A673 (cell line): Measurements from ENCODE around the gene DPPA5. TPM values are rescaled to one million over a fixed set of nuclear protein-coding genes. Genes with fewer than 3 reads are reported as not detected.

ENCODE experiments used
- BruUV-seq: library from RNA; stranded (reverse); fragments of 400-500 nt; replicated peaks from 2 replicates; lab custom pipeline; 2021; lab: Mats Ljungman, UMichigan
- CTCF ChIA-PET: fragments of 300-600 bp; sonication (Branson Sonifier 250); formaldehyde crosslinking; loops from one replicate; lab custom pipeline; 2022; ENCODE audit warnings: antibody characterized with exemption; lab: Charles Lee
- POLR2A ChIA-PET: fragments of 300-600 bp; sonication (Branson Sonifier 250); formaldehyde crosslinking; loops from one replicate; lab custom pipeline; 2022; ENCODE audit warnings: antibody characterized with exemption; ENCODE audit not compliant: low non-redundant PET; lab: Charles Lee
- DNase-seq: peaks from one replicate; pipeline ENCODE4 v3.0.0-alpha.2; 2015; ENCODE audit warnings: low spot score
- H3K27ac ChIP-seq: fragments of 200-600 bp; sonication (generic); 2 replicates; pipeline ENCODE4 v1.5.1; 2016; ENCODE audit warnings: mixed run types, low read depth, mild to moderate bottlenecking, mixed read lengths, antibody characterized with exemption, low read length; ENCODE audit not compliant: poor library complexity, severe bottlenecking
- H3K27me3 ChIP-seq: fragments of 200-600 bp; sonication (generic); replicated peaks from 2 replicates; pipeline ENCODE4 v1.6.1; 2017; ENCODE audit warnings: mixed run types, low read depth, mild to moderate bottlenecking, mixed read lengths, antibody characterized with exemption, low read length; ENCODE audit not compliant: insufficient read depth, poor library complexity
- H3K36me3 ChIP-seq: fragments of 200-600 bp; sonication (generic); 2 replicates; pipeline ENCODE4 v1.6.1; 2016; ENCODE audit warnings: mixed run types, mild to moderate bottlenecking, mixed read lengths, antibody characterized with exemption, low read length; ENCODE audit not compliant: insufficient read depth, poor library complexity, severe bottlenecking
- H3K4me1 ChIP-seq: fragments of 200-600 bp; sonication (generic); 2 replicates; pipeline ENCODE4 v1.6.1; 2017; ENCODE audit warnings: mixed run types, mild to moderate bottlenecking, mixed read lengths, antibody characterized with exemption, low read length; ENCODE audit not compliant: insufficient read depth, poor library complexity, severe bottlenecking
- H3K4me3 ChIP-seq: fragments of 200-600 bp; sonication (generic); 2 replicates; pipeline ENCODE4 v1.5.1; 2016; ENCODE audit warnings: low read depth, mixed run types, mild to moderate bottlenecking, mixed read lengths, low read length; ENCODE audit not compliant: poor library complexity, severe bottlenecking
- H3K9me3 ChIP-seq: fragments of 200-600 bp; sonication (generic); 2 replicates; pipeline ENCODE4 v1.6.1; 2016; ENCODE audit warnings: mixed run types, low read depth, mild to moderate bottlenecking, mixed read lengths, antibody characterized with exemption, low read length; ENCODE audit not compliant: poor library complexity, severe bottlenecking
- CTCF ChIP-seq: fragments of 300-800, 200-600 bp; sonication (generic); conservative IDR thresholded peaks from 2 replicates; pipeline ENCODE4 v1.5.1; 2017; ENCODE audit warnings: low read depth, mild to moderate bottlenecking, antibody characterized with exemption, low read length, moderate library complexity, mixed read lengths
- EZH2 ChIP-seq: fragments of 200-600 bp; sonication (generic); IDR thresholded peaks from 2 replicates; pipeline ENCODE4 v1.6.1; 2017; ENCODE audit warnings: borderline replicate concordance, low read depth, mild to moderate bottlenecking, mixed read lengths, antibody characterized with exemption, low read length; ENCODE audit not compliant: poor library complexity, severe bottlenecking
- intact Hi-C: fragments of 100-400 bp; cut with micrococcal nuclease; formaldehyde crosslinking; loops from one replicate; pipeline ENCODE4 v1.10.0; 2022; ENCODE audit not compliant: unreplicated experiment
- total RNA-seq: library from RNA; stranded (reverse); gene quantifications from 2 replicates; pipeline ENCODE4 v1.2.3, GENCODE V29; 2021

DPPA5 gene
- total RNA-seq, 1 experiment from 2014 or later: not detected

GRCh38 chr6:73363537-73363875 is 9.4 kb upstream of the DPPA5 start:
- no peaks in the 10 kb centered on the region for H3K27me3 ChIP-seq
- no peak for TF ChIP-seq EZH2
- no peak for TF ChIP-seq CTCF
- H3K4me1 ChIP-seq: no peaks in the 10 kb centered on the region
- no TSS peak for BruUV-seq
- ChIA-PET POLR2A (no interaction called here), CTCF (no interaction called here)
- H3K36me3 ChIP-seq: no peaks in the 10 kb centered on the region
- no peaks in the 10 kb centered on the region for H3K9me3 ChIP-seq
- no peak overlapping the region for H3K27ac ChIP-seq
- H3K4me3 ChIP-seq: no peak overlapping the region
- no peak for DNase-seq
- intact Hi-C loops: no loop called here

DNA sequence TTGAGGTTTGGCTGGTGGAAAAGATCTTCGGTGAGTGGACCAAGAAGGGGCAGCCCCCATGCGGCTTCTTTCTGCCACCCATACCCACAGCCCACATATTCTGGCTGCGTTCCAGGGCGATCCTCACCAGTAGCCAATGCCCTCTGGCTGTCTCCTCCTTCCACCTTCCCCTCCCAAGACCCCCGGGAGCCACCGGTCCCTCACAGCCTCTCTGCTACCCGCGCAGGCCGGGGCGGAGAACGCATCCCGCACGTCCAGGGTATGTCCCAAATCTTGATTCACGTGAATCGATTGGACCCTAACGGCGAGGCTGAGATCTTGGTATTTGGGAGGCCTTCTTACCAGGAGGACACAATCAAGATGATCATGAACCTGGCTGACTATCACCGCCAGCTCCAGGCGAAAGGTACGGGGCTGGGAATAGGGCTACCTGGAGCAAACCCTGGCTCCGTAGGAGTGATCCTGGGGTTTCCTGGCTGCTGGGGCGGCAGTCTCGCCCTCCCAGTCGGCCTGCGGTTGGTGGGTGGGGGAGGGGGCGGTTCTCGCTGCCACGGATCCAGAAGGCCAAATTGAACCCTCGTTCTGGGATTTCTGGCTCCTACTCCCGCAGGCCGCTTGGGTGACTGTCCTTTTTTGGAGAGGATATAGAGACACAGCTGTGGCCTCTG is 8.9 kb upstream of the DPPA5 start:
- ChIA-PET POLR2A (no interaction called here), CTCF (no interaction called here)
- DNase-seq: no peak
- BruUV-seq: no TSS peak
- Histone ChIP-seq H3K36me3 (no peaks in the 10 kb centered on the region), H3K4me1 (no peaks in the 10 kb centered on the region), H3K9me3 (no peaks in the 10 kb centered on the region), H3K27me3 (no peaks in the 10 kb centered on the region), H3K4me3 (no peak overlapping the region), H3K27ac (no peak overlapping the region)
- intact Hi-C loops: no loop called here
- TF ChIP-seq CTCF: no peak
- TF ChIP-seq EZH2: no peak

- Histone ChIP-seq H3K4me3 (no peak within 1 kb of the TSS), H3K9me3 (no peaks in the 10 kb centered on the region), H3K36me3 (no peaks in the 10 kb centered on the region), H3K27ac (no peak within 1 kb of the TSS), H3K4me1 (no peaks in the 10 kb centered on the region), H3K27me3 (no peaks in the 10 kb centered on the region)
- no TSS peak for BruUV-seq
- intact Hi-C loops: no loop called here
- ChIA-PET CTCF (no interaction called here), POLR2A (no interaction called here)
- DNase-seq: no peak
- TF ChIP-seq CTCF: no peak
- no peak for TF ChIP-seq EZH2
Observed at GRCh38 chr6:73362358-73362757, 8.3 kb upstream of the DPPA5 start, which contains the start of gene KHDC3L. Gene KHDC3L, plus strand, starts transcription at chr6:73362658. Its CDS starts 72 bp downstream, at chr6:73362730.
